PFSK-1 (cell line): ENCODE measurements around the gene CD72.

Source experiments
- POLR2AphosphoS5 ChIP-seq: IDR thresholded peaks from 2 replicates; pipeline ENCODE4 v1.6.1; 2012; ENCODE audit warnings: low read depth, mild to moderate bottlenecking, control low read depth, low read length, moderate library complexity
- TAF1 ChIP-seq: IDR thresholded peaks from 2 replicates; pipeline ENCODE4 v1.6.1; 2012; ENCODE audit warnings: low read length, control low read depth, borderline replicate concordance; ENCODE audit not compliant: insufficient read depth

GRCh38 chr9:35618325-35618727 lies at the start of gene CD72:
- TF ChIP-seq TAF1, result no peak
- no peak for TF ChIP-seq POLR2AphosphoS5
